Glomerular visceral epithelial cell (primary cell): ENCODE data around the gene ARPIN.
A peak's percentile ranks its signal among the peaks of the same experiment; 100 is the strongest.
"Not testable (repeated sequence)": the region's sequence is repeated elsewhere in the genome, so short reads cannot be mapped to it uniquely, and the experiment has no call there.

Source experiments
- DNase-seq: peaks from one replicate; pipeline ENCODE4 v3.0.0-alpha.2; 2016; ENCODE audit errors: extremely low spot score

Gene ARPIN

DNA sequence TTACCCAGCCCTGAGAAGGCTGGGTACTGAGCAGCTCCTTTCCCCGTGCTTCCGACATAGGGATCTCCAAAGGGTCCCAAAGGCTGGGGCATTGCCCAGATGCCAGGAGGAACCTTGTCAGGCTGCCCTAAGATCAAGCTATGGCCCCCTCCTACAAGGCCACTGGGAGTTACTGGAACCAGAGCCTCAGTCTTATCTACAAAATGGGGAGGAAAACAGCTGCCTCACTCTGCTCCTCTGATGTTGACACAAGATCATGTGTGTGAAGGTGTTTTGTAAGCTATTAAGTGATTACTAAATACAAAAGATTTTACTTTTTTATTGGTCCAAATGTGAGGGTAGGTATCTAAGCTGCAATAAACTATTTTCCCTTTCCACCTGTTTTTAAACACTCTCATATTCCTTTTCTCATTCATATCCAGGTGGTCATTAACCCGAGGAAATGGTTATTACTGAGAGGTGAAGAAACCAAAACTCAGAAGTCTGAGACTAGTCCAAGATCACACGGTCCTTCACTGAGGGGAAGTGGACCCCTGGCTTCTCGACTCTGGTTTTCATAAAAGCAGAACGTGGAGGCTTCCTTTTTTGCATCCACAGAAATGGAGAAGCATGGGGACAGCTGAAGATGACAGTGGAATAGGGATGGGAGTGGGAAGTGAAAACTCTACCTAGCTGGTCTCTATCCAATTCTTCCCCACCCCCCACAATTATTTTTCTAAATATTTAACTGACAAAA lies 1.7 kb downstream of the ARPIN start:
- no peak for DNase-seq

DNA sequence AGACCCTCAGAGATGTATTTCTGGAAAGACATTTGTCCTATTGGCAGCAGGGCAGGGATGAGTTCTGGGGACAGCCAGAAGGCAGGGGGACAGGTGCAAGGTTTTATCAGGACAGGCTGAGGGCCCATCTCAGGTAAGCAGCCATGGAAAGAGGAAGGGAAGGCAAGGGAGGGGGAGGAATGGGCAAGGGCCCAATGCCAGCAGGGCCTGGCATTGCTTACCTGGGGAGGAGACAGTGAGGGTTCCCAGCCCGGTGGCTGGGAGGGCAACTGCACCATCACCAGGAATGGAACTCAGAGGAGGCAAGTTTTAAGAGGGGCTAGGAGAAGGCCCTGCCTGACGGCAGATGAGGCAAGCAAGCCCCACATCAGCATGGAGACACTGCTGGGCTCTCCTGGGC lies 3.1 kb downstream of the ARPIN start:
- no peak for DNase-seq

DNA sequence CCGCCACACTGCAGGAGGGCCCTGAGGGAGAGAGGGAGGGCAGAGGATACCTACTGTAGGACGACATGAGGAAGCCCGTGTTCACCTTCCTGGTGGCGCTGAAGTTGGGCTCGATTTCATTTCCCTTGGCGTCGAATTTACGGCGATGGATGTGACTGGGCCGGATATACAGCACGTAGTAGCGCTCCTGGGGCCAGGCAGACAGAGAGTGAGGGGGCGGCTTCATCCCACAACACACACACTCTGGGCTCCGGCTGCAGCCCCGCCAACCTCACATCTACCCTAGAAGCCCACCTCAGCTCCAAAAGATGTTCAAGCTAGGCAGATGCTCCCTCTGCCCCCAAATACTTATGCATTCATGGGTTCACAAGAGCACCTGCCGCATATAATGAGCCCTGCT lies 4.5 kb downstream of the ARPIN start:
- no peak for DNase-seq

DNA sequence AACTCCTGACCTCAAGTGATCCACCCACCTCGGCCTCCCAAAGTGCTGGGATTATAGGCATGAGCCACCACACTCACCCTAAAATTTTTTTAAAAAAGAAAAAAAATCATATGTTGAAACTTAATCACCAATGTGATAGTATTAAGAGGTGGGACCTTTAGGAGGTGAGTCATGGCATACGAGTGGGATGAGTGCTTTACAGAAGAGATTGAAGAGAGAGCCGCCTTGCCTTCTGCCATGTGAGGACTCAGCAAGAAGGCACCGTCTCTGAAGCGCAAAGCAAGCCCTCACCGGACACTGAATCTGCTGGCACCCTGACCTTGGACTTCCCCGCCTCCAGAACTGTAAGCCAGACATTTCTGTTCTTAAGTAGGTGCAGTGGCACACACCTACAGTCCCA lies 5.5 kb downstream of the ARPIN start:
- DNase-seq, result no peak

DNA sequence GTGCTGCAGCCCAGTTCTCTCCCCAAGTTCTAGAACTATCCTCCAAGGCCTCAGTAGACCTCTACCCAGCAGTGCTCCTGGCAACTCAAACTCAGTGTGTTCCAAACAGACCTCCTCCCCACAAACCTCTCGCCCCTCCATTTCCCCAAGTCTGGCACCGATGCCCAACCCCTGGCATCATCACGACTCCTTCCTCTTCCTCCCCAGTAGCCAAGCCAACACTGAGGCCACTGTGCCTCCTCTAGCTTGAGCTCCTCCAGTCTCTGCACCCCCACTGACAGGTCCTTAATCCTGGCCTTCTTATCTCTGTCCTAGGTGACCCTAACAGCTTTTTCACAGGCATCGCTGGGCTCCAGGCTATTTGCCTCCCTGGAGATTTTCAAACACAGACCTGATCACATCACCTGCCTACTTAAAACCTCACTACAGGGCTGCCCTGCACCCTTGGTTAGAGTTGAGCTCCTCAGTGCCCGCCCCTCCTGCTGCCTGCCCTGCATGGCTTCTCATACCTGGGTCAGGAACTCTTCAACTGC lies 6.8 kb downstream of the ARPIN start:
- no peak for DNase-seq

DNA sequence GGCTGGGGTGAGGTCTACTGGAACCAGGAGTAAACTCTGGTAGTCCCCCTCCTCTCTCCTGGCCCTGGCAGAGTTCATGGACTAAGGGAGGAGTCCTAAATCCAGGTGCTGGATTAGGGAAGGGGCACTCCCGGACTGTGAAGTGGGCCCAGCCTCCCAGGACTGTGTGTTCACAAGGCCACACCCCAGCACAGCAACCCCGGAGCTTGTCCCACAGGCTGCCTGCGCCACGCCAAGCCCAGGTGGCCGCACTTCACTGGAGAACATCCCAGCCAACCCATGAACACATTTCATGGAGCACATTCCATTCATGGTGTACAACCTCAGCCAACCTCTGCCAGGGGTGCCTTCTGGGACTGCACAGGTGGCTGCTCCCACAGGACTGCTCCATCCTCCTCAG lies 8.2 kb downstream of the ARPIN start:
- DNase-seq, result no peak

DNA sequence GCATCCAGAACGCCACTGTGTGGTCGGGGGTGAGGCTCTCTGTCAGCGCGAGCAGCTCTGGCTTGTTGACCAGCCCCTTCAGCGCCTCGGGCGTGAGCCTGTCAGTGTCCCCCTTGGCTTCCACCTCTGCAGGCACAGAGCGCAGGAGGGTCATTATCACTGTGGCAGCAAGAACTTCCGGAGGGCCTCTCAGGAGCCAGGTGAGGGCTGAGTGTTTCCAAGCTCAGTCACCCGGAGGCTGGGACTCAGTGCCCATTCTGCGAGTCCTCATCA lies 9.0 kb downstream of the ARPIN start:
- no peak for DNase-seq

DNA sequence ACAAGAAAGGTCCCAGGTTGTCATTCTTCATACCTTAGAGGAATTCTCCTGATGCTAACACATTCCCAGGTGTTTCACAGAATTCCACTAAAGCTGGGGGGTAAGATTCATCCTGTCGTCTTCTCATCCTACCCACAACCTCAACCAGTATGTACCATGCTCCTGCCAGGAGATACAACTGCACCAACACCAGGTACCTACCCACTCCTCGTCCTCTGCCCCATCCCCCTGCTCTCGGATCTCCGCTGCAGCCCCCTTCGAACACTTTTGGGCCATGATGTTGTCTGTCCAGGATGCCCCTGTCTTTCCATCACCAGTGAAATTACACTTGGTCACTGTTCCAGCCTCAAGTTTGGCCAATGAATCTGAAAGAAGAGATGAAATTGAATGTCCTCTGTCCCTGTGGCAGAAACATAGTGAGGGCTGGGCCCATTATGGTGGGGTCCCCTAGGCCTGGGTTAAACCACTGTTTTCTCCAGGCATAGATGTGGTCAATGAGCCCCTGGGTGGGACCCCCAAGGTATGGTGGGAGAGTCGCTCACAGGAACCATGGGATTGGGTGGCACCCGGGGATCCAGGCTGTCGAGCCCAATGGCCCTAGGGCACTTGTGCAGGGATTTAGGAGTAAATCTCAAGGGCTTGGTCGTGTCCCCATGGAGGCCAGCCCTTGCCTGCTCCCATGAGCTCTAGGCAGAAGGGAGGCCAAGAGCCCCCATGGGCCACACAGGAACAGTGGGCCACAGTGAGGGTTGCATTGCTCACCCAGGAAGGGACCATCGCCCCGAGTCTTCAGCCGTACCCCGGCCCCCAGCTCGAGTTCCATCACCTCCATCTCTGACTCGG lies 9.5 kb downstream of the ARPIN start:
- no peak for DNase-seq

DNA sequence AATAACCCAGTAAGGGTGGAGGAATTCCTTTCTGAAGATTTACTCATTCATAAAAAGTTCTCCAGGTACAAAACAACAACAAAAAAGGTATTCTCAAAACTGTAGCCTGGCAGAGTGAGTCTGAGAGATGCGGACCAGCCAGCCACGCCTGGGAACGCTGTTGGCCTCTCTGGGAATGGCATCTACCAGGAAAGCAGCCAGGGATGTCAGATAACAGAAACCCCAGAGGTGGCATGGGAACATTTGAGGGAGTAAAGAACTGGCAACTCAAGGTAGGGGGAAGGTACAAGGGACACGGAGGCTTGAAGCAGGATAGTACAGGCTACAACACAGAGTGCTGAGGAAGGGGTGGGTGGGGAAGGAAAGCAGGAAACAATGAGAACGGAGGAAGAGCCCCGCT lies 11.9 kb downstream of the ARPIN start:
- DNase-seq, result no peak

DNA sequence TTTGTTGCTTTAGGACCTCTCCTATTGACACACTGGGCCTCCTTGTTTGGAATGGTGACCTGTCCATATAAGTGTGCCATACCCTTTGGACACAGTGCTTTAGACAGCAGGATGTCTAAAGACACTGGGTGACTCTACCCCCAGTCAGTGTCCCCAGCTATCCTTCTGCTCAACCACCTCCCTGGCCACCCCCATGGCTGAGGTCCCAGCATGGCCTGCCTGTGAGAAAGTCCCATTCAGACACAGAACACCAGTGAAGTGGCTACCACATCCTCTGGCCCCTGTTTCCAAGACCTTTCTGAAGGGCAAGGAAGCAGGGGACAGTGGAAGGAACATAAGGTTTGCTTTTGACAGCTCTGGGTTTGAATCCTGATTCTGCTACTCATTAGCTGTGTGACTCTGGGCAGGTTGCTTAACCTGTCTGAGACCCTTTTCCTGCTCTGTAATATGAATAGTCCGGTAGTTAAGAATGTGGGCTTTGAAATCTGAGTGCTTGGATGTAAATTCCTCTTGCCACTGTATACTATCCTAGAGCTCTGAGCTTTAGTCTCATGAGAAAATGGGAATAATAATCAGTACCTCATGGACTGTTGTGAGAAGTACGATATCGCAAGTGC lies 12.7 kb downstream of the ARPIN start:
- no peak for DNase-seq

DNA sequence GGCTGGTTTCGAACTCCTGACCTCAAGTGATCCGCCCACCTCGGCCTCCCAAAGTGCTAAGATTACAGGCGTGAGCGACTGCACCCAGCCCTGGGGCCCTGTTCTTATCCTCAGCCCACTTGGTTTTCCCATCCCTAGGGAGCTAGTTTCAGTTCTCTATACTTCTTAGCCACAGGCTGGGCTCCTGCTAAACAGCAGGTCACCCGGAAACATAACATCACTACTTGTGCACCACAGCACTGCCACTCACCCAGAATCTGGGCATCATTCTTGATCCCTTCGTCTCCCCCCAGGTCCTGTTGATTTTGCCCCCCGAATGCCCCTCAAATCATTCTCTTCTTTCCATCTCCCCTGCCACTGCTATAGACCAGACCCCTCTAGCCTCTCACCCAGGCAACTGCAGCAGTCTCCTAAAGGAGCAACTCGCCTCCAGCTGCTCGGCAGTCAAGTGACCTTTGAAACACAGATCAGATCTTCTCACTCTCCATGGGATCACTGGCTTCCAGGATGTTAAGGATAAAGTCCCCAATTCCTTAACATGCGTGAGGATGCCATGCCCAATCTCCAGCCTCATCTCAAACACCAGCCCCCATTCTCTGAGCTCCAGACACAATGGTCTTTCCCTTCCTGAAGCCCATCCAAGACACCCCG lies 13.3 kb downstream of the ARPIN start:
- DNase-seq, result no peak

DNA sequence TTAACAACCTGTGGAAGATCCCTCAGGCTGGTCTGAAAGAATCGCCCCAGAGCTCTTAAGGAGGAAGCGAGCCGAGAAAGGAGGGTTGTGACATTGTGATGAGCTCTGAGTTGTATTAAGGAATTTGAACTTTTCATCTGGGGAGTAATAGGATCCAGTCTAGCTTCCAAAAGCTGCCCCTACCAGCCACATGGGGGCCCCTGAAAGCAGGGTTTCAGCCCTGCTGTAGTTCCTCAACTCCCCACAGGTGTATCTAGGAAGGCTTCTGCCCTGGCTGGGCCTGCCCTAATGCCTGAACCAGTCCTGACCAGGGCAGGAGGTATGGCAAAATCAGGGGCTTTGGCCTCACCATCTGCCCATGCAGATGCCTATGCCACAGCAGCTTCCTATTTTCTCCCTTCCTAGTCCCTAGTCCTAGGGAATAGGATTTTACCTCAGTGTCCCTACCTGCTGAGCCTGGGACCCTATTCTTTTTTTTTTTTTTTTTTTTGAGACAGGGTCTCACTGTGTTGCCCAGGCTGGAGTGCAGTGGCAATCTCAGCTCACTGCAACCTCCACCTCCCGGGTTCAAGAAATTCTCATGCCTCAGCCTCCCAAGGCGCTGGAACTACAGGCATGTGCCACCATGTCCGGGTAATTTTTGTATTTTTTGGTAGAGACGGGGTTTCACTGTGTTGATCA lies 14.0 kb downstream of the ARPIN start:
- DNase-seq, result peak; percentile 62

DNA sequence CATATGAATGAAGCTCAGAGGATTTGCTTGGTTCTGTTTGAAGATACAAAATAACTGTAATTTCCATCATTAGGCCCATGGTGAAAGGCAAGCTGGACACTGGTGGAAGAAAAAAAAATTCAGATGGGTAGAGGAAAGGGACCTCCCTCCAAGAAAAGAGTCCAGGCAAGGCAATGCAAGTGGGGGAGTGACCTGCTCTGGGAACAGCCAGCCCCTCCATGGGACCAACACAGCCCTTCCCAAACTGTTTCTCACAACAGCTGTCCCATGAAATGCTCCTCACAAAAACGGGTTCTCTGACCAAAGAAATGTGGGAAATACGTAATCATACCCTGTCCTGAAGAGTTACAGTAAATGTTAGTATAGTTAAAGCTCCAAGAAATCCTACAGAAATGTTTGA lies 14.6 kb downstream of the ARPIN start:
- DNase-seq, result no peak

DNA sequence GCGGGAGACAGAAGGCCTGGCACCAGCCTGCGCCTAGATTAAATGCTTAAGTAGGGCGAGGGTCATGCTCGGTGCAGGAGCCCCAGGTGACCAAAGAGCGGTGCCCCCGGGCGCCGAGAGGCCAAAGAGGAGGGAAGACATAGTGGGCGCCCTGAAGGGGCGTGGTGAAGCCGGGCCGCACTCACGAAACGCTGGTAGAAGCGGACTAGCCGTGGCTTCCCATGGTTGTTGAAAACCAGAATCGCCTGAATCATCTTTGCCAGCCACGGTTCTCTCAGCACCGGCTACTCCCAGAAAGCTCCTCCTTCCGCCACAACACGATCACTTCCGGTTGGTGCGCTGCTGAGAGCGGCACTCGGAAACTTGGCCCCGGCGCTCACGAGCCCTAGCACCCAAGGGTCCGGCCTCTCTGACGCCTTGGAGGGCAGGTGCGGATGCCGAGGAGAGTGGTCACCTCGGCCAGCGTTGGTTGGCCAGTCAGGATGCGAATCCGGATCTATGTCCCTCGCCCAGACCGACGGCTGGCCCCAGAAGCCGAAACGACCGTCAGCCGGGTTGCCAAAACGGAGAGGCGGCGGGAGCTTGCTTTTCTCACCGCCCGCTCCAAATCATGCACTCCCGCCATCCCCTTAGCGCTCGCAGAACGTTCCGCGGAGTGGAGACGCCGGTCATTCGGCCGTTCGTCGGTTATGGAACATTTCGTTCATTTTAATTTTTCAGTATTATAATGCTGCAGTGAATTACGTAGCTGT lies 18.9 kb downstream of the ARPIN start, which contains the start of gene AP3S2:
TSS of gene AP3S2 (minus strand) at position 299 of the 752 bp plus-strand sequence. CDS start at position 254, 45 bp downstream.
- DNase-seq, result peak; percentile 96

DNA sequence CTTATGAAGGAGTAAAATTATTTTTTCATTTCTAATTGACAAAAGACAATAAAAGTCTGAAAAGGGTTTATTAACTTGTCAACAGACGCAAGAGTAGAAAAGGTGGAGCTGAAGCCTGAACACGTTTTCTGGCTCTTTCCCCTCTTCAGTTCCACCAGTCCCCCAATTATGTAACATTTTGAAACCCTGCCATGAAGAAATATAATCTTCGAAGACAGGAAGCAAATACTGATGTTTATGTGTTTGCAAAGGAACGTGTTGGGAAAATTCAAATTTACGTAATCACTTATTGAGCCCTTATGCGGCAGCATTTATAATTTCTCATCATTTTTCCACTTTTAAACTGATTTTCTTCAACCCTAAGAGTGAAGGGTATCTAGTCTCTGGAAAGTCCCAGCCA lies 19.7 kb downstream of the ARPIN start:
- no peak for DNase-seq

DNA sequence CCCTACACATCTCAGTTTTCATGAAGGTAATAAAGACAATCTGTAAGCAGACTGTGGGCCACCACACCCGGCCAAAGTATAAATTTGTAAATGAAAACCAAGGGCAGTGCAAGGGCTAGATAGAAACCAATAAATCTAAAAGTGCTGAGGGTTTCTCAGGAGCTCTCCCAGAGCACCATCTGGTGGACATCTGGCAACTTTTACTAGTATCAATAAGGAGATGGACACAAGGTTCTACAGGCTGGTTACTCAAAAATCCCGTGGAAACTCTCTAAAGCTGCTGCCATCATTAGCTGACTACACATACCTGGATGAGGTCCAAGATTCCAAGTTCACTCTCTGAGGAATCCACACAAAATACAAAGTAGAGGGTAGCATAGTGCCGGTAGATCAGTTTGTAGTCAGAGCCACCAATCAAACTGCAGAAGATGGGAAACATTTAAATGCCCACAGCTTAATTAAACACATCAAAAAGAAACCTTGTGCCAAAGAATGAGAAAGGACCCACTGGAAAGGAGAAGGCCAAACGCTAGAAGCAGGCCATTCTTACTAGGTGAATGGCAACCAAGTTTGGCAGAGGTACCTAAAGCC lies 24.4 kb downstream of the ARPIN start:
- DNase-seq, result peak; percentile 61

DNA sequence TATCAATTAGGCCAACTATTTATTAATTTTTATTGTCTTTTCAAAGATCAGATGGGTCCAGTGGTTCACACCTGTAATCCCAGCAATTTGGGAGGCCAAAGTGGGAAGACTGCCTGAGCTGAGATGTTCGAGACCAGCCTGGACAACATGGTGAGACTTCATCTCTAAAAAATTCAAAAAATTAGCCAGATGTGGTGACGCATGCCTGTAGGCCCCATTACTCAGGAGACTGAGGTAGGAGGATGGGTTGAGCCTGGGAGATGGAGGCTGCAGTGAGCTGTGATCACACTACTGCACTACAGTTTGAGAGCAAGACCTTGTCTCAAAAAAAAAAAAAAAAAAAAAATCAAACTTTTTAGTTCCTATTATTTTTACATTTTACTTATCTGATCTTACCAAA lies 27.1 kb downstream of the ARPIN start:
- DNase-seq, result no peak

DNA sequence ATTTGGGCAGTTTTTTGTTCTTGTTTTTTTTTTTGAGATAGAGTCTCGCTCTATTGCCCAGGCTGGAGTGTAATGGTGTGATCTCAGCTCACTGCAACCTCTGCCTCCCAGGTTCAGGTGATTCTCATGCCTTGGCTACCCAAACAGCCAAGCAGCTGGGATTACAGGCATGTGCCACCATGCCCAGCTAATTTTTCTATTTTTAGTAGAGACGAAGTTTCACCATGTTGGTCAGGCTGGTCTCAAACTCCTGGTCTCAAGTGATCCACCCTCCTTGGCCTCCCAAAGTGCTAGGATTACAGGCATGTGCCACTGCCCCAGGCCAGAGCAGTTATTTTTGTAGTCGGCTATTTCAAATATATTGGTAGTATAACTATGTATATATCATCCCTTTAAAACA lies 27.6 kb downstream of the ARPIN start:
- DNase-seq, result not testable (repeated sequence)

DNA sequence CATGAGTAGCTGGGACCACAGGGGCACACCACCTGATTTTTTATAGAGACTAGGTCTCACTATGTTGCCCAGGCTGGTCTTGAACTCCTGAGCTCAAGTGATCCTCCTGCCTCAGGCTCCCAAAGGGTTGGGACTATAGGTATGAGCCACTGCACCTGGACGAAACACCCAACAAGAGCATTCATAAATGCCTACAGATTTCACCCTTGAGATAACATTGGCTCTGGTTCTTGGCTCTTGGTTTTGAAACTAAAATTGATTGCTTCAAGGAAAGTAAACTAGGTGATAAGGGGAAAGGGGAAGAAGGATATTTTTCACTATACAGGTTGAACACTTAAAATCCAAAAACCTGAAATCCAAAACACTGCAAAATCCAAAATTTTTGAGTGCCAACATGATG lies 29.2 kb downstream of the ARPIN start:
- no peak for DNase-seq

DNA sequence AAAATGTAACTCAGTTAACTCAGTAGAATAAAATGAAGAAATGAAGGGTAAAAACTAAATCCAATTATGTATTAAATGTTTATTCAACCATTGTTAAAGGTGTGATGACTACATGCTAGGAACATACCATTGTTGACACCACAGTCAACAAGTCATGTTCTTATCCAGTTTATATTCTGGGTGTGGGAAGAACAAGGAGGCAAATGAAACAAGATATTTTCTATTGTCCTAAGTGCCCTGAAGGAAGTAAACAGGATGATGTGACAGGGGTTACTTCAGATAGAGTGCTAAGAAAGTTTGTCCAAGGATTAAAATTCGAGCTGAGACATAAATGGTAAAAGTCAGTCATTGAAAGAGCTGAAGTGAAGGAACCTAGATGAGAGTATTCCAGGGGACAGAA lies 32.0 kb downstream of the ARPIN start:
- no peak for DNase-seq

DNA sequence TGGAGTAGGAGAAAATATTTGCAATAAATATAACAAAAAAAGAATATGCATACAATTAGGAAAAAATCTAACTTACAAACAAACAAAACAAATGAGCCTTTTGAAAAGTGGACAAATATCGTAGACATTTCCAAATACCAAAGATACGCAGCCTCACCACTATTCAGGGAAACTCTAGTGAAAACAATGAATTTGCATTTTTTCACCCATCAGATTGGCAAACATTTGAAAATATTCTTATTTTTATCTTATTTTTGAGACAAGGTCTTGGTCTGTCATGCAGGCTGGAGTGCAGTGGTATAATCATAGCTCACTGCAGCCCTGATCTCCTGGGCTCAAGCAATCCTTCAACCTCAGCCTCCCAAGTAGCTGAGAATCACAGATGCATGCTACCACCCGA lies 34.4 kb downstream of the ARPIN start:
- DNase-seq, result no peak
